Measurements from ENCODE around the gene CHDH.

The CHDH gene

DNA sequence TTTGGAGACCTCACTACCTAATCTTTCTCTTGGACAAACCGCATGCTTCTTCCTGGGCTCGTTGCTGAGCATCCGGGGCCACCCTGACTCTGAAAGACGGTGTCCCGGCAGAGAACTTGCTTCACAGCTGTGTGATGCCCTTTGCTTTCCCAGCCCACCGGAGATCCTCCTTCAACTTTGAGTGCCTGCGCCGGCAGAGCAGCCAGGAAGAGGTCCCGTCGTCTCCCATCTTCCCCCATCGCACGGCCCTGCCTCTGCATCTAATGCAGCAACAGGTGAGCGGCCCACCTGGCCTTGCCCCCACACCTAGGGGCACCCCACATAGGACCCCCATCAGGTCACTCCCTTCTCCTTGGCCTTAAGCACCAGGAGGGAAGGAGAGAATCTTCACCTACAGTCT lies 37.7 kb downstream of the CHDH start:
- Histone ChIP-seq H3K27me3 (peaks cover 19% of the 10 kb centered on the region), H3K4me1 (ENCODE audit: control insufficient read depth in 1 of 2, insufficient read depth in 1 of 2, low read depth in 1 of 2, low read length in 1 of 2) (no peaks in the 10 kb centered on the region), H3K9me3 (no peaks in the 10 kb centered on the region), H3K4me3 (ENCODE audit: low read depth in 1 of 2, low read length in 1 of 2) (no peak overlapping the region), H3K36me3 (no peaks in the 10 kb centered on the region), H3K27ac (no peak overlapping the region)
- TF ChIP-seq, protein P1, sequence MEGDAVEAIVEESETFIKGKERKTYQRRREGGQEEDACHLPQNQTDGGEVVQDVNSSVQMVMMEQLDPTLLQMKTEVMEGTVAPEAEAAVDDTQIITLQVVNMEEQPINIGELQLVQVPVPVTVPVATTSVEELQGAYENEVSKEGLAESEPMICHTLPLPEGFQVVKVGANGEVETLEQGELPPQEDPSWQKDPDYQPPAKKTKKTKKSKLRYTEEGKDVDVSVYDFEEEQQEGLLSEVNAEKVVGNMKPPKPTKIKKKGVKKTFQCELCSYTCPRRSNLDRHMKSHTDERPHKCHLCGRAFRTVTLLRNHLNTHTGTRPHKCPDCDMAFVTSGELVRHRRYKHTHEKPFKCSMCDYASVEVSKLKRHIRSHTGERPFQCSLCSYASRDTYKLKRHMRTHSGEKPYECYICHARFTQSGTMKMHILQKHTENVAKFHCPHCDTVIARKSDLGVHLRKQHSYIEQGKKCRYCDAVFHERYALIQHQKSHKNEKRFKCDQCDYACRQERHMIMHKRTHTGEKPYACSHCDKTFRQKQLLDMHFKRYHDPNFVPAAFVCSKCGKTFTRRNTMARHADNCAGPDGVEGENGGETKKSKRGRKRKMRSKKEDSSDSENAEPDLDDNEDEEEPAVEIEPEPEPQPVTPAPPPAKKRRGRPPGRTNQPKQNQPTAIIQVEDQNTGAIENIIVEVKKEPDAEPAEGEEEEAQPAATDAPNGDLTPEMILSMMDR (IDR thresholded peaks at IDR 0.05): no peak

DNA sequence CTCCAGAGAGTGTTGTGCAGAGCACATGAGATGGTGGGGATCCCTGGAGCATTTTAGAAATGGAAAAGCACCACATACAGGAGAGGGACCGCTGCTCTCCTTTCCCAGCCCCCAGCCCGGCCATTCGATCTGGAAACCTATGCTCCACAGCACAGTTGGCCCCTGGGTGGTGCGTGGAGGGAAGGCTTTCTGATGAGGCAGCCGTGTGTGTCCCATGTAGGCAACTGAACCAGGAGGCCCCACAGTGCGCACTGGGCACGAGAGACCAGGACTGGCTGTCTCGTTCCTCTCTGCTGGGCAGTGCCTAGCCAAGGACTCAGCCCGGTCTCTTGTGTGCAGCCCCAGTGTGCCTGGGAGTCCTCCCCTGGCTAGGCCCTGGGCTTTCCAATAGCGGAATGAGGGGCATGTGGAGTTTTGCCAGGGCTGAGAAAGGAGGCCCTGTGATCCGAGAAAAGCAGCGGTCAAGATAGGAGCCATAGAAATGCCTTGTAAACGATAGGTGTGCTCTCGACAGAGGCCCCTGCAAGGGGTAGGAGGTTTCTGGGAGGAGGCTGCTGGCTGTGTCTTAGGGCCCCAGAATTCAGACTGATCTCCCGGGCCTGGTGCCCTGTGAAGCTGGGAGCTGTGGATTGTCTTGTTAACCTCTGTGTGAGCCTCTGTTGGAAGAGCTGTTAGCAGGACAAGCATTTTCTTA lies 39.0 kb downstream of the CHDH start:
- no peak overlapping the region for H3K27ac ChIP-seq
- no peaks in the 10 kb centered on the region for H3K9me3 ChIP-seq
- no peaks in the 10 kb centered on the region for H3K36me3 ChIP-seq
- TF ChIP-seq, protein P1 (IDR thresholded peaks at IDR 0.05): no peak
- no peaks in the 10 kb centered on the region for H3K4me1 ChIP-seq (ENCODE audit: control insufficient read depth in 1 of 2, insufficient read depth in 1 of 2, low read depth in 1 of 2, low read length in 1 of 2)
- no peak overlapping the region for H3K4me3 ChIP-seq (ENCODE audit: low read depth in 1 of 2, low read length in 1 of 2)
- H3K27me3 ChIP-seq: peaks cover 19% of the 10 kb centered on the region

DNA sequence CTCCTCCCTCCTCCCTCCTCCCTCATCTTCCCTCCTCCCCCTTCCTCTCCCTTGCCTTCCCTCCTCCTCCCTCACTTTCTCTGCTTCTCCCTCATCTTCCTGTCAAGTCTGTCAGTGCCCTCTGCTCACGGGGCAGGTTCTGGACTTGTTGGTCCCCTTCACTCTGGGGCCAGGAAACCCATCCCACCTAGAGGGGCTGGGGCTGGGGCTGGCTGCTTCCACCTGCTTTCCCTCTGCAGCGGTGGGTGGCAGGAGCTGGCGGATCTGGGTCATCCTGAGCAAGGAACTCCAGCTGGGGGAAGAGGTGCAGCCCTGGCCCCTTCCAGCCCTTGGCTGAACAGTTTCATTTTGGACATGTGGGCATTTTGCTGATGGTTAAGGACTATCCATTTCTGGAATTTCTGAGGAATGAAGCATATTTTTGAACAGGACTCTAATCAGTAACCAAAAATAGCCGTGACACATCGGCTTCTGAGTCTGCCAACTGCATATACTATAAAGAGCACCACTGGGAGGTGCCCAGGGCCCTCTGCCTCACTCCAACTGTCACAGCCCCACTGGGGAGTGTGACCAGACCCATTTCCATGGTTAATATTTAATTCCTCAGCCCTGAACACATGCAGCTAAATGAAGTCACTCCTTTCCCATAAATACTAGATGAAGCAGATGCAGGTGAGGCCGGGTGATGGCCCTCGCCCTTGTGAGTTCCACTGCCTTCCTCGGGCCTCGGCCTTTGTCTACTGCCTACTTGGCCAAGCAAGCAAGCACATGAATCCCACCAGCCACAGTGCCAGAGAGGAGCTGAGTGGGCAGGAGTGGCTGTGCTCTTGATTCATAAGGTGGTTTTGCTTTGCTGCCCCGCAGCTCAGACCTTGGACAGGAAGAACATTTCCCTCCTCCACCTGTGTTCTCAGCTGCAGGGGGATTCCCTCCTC lies 39.8 kb downstream of the CHDH start:
- peaks cover 19% of the 10 kb centered on the region for H3K27me3 ChIP-seq
- H3K27ac ChIP-seq: no peak overlapping the region
- TF ChIP-seq, protein P1 (IDR thresholded peaks at IDR 0.05): no peak
- H3K4me3 ChIP-seq (ENCODE audit: low read depth in 1 of 2, low read length in 1 of 2): no peak overlapping the region
- H3K4me1 ChIP-seq (ENCODE audit: control insufficient read depth in 1 of 2, insufficient read depth in 1 of 2, low read depth in 1 of 2, low read length in 1 of 2): no peaks in the 10 kb centered on the region
- H3K36me3 ChIP-seq: no peaks in the 10 kb centered on the region
- no peaks in the 10 kb centered on the region for H3K9me3 ChIP-seq

DNA sequence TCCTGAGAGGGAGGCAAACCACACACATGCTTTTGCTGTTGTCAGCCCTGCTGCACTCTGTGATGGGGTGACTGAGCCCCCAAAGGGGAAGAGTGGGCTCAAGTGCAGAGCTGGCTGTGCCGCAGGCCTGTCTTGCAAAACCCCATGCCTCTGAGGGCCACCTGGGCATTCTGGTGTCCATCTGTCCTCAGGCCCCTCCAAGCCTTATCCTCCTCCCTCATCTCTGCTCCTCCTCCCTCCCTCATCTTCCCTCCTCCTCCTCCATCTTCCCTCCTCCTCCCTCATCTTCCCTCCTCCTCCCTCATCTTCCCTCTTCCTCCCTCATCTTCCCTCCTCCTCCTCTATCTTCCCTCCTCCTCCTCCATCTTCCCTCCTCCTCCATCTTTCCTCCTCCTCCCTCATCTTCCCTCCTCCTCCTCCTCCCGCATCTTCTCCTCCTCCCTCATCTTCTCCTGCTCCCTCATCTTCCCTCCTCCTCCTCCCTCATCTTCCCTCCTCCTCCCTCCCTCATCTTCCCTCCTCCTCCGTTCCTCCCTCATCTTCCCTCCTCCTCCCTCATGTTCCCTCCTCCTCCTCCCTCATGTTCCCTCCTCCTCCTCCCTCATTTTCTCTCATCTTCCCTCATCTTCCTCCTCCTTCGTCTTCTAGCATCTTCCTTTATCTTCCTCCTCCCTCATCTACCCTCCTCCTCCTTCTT lies 40.6 kb downstream of the CHDH start:
- TF ChIP-seq, protein P1 (IDR thresholded peaks at IDR 0.05): no peak
- Histone ChIP-seq H3K4me3 (ENCODE audit: low read depth in 1 of 2, low read length in 1 of 2) (no peak overlapping the region), H3K4me1 (ENCODE audit: control insufficient read depth in 1 of 2, insufficient read depth in 1 of 2, low read depth in 1 of 2, low read length in 1 of 2) (no peaks in the 10 kb centered on the region), H3K27ac (no peak overlapping the region), H3K9me3 (no peaks in the 10 kb centered on the region), H3K36me3 (no peaks in the 10 kb centered on the region), H3K27me3 (peaks cover 19% of the 10 kb centered on the region)

DNA sequence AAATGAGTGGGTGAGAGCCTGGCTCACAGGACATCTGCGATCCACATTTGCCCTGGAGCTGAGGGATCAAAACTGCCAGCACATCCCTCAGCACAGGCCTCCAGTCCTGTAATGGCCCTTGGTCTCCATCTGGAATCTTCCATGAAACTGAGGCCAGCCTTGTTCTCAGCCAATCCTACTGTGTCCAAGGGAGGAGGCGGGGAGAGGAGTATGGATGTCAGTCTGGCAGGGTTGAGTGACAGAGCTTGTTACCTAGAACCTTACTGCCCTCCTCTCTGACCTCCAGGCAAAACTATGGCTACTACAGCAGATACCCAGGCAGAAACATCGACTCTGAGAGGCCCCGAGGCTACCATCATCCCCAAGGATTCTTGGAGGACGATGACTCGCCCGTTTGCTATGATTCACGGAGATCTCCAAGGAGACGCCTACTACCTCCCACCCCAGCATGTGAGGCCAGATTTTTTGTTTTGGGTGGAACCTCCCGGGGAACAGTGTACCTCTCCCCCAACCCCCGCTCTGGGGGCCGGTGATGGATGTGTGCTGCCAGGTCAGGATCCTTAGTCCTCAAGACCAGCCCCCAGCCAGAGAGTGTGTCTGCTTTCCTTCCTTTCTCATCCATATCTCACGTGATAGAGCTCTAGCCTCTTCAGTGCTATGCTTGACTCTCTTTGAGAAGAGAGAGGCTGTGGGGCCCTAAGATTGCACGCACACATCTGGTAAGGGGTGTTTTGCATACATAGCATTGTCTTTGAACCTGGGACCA lies 41.3 kb downstream of the CHDH start:
- Histone ChIP-seq H3K36me3 (no peaks in the 10 kb centered on the region), H3K27me3 (peaks cover 19% of the 10 kb centered on the region), H3K27ac (no peak overlapping the region), H3K9me3 (no peaks in the 10 kb centered on the region), H3K4me1 (ENCODE audit: control insufficient read depth in 1 of 2, insufficient read depth in 1 of 2, low read depth in 1 of 2, low read length in 1 of 2) (no peaks in the 10 kb centered on the region), H3K4me3 (ENCODE audit: low read depth in 1 of 2, low read length in 1 of 2) (no peak overlapping the region)
- TF ChIP-seq, protein P1 (IDR thresholded peaks at IDR 0.05): no peak

All from neutrophil (primary cell).